ENCODE results near the gene ERICH6. TPM values are rescaled to one million over a fixed set of nuclear protein-coding genes. Genes with fewer than 3 reads are reported as not detected.
A peak's percentile ranks its signal among the peaks of the same experiment; 100 is the strongest.

ERICH6 gene
- total and polyA plus RNA-seq, 11 donors: 0.32 to 0.54 TPM; not detected in 9

- no peaks in the 10 kb centered on the region for H3K27me3 ChIP-seq
- WGBS, 4 donors: 82 to 87% (median 86%) methylated on average over 18 to 19 of the region's 19 CpGs
- peak; percentile 60 to 88 (median 82) for ATAC-seq
- TF ChIP-seq POLR2A (IDR thresholded peaks at IDR 0.05) (peak in 1 of 2 donors; percentile 33), CTCF (IDR thresholded peaks at IDR 0.05) (no peak)
- DNase-seq: peak in 2 of 5 donors; percentile 41 to 46
- no peaks in the 10 kb centered on the region for H3K36me3 ChIP-seq
- intact Hi-C loops (cut with DNase I): loop anchor here in 5 of 10 donors (2.0 to 10.0 kb wide), 4 partner anchors 34 to 415 kb away; partner anchors contain the start of gene SIAH2 (in 2 of the 5)
- H3K27ac ChIP-seq: peak overlapping the region in 5 of 12 donors; percentile 13 to 66 (median 30)
- no peaks in the 10 kb centered on the region for H3K9me3 ChIP-seq
- peaks cover 0 to 19% (median 3%) of the 10 kb centered on the region in 12 donors for H3K4me1 ChIP-seq
- H3K4me3 ChIP-seq: no peak overlapping the region
These were observed 24.2 kb upstream of the ERICH6 start for GRCh38 chr3:150727653-150728502.

GRCh38 chr3:150725548-150725947, 21.8 kb upstream of the ERICH6 start:
- no peaks in the 10 kb centered on the region for H3K9me3 ChIP-seq
- peaks cover 0 to 23% (median 4%) of the 10 kb centered on the region in 12 donors for H3K4me1 ChIP-seq
- H3K27me3 ChIP-seq: no peaks in the 10 kb centered on the region
- TF ChIP-seq CTCF (IDR thresholded peaks at IDR 0.05) (no peak), POLR2A (IDR thresholded peaks at IDR 0.05) (no peak)
- intact Hi-C loops (cut with DNase I): loop anchor here in 4 of 10 donors (5.0 to 10.0 kb wide), 3 partner anchors 37 to 59 kb away; partner anchors contain the start of gene SIAH2 (in 2 of the 4)
- H3K36me3 ChIP-seq: no peaks in the 10 kb centered on the region
- H3K27ac ChIP-seq: no peak overlapping the region
- no peak overlapping the region for H3K4me3 ChIP-seq
- ATAC-seq: no peak
- no peak for DNase-seq
- 85 to 93% (median 90%) methylated on average over 7 of the region's 7 CpGs for WGBS, 4 donors

- Histone ChIP-seq H3K4me1 (peaks cover 0 to 23% (median 4%) of the 10 kb centered on the region in 12 donors), H3K36me3 (no peaks in the 10 kb centered on the region), H3K9me3 (no peaks in the 10 kb centered on the region), H3K27ac (no peak overlapping the region), H3K27me3 (no peaks in the 10 kb centered on the region), H3K4me3 (no peak overlapping the region)
- DNase-seq: no peak
- TF ChIP-seq POLR2A (IDR thresholded peaks at IDR 0.05): no peak
- TF ChIP-seq CTCF (IDR thresholded peaks at IDR 0.05): no peak
- 68 to 80% (median 75%) methylated on average over 6 of the region's 6 CpGs for WGBS, 4 donors
- intact Hi-C loops (cut with DNase I): loop anchor here (2.0 to 10.0 kb wide), 13 partner anchors 33 to 423 kb away; partner anchors contain the start of genes SIAH2 (in 5 of the 10) and MED12L (in 2 of the 10)
- ATAC-seq: no peak
These were observed 20.2 kb upstream of the ERICH6 start for GRCh38 chr3:150723946-150724345.

- no peak for DNase-seq
- Histone ChIP-seq H3K27ac (no peak overlapping the region), H3K27me3 (no peaks in the 10 kb centered on the region), H3K4me3 (no peak overlapping the region), H3K4me1 (peaks cover 0 to 14% (median 4%) of the 10 kb centered on the region in 12 donors), H3K36me3 (no peaks in the 10 kb centered on the region), H3K9me3 (no peaks in the 10 kb centered on the region)
- TF ChIP-seq CTCF (IDR thresholded peaks at IDR 0.05): no peak
- TF ChIP-seq POLR2A (IDR thresholded peaks at IDR 0.05): no peak
- no peak for ATAC-seq
- 93 to 100% (median 99%) methylated on average over 3 of the region's 3 CpGs for WGBS, 4 donors
- intact Hi-C loops (cut with DNase I): loop anchor here (1.0 to 10.0 kb wide), 14 partner anchors 35 to 425 kb away; partner anchors contain the start of genes SIAH2 (in 5 of the 10) and MED12L (in 2 of the 10)
These were observed 18.5 kb upstream of the ERICH6 start for GRCh38 chr3:150722267-150722666.
